Measurements from ENCODE around the gene BOD1L1. TPM values are rescaled to one million over a fixed set of nuclear protein-coding genes. Genes with fewer than 3 reads are reported as not detected.

BOD1L1 gene
- total RNA-seq, 1 donor: 38.0 TPM

DNA sequence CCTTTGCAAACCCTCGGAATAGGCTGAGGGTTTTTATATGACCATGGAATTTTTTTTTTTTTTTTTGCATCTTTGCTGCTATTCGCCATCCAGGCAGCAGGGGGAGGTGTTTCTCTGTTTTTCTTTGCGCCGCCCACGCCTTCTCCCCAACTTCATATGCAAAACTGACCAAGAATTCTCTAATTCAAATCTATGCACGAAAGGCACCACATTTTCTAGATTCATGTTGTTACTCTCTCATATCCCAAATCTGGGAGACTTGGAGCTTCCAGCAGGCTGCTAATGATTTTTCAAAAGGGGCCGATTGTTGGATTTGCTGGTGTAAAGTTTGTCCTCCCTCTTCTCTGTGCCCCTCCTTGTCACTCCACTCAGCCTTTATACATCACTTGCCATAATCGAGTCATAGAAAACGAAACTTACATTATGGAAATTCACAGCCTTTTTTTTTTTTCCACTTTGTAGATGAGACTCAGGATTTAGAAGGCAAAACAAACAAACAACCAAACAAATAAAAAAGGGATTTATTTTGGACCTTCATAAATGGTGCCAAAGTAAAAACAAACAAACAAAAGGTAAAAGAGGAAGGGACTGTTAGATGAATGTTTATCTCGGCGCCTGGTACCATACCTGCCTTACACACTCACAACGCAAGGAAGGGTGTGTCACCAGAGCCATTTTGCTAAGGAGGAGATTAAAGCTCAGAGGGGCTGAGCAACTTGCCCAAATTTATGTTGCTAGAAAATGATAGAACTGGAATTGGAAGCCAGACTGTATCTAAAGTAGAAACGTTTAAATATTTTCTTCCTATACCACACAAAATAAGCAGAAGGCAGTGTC is 29.3 kb upstream of the BOD1L1 start:
- DNase-seq (ENCODE audit: low read depth): peak; percentile 87
- peak overlapping the region; percentile 45 for H3K4me3 ChIP-seq (ENCODE audit: low read depth, low read length)
- TF ChIP-seq, protein P1, sequence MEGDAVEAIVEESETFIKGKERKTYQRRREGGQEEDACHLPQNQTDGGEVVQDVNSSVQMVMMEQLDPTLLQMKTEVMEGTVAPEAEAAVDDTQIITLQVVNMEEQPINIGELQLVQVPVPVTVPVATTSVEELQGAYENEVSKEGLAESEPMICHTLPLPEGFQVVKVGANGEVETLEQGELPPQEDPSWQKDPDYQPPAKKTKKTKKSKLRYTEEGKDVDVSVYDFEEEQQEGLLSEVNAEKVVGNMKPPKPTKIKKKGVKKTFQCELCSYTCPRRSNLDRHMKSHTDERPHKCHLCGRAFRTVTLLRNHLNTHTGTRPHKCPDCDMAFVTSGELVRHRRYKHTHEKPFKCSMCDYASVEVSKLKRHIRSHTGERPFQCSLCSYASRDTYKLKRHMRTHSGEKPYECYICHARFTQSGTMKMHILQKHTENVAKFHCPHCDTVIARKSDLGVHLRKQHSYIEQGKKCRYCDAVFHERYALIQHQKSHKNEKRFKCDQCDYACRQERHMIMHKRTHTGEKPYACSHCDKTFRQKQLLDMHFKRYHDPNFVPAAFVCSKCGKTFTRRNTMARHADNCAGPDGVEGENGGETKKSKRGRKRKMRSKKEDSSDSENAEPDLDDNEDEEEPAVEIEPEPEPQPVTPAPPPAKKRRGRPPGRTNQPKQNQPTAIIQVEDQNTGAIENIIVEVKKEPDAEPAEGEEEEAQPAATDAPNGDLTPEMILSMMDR (IDR thresholded peaks at IDR 0.05; ENCODE audit: insufficient read depth, low read length): peak; percentile 81

DNA sequence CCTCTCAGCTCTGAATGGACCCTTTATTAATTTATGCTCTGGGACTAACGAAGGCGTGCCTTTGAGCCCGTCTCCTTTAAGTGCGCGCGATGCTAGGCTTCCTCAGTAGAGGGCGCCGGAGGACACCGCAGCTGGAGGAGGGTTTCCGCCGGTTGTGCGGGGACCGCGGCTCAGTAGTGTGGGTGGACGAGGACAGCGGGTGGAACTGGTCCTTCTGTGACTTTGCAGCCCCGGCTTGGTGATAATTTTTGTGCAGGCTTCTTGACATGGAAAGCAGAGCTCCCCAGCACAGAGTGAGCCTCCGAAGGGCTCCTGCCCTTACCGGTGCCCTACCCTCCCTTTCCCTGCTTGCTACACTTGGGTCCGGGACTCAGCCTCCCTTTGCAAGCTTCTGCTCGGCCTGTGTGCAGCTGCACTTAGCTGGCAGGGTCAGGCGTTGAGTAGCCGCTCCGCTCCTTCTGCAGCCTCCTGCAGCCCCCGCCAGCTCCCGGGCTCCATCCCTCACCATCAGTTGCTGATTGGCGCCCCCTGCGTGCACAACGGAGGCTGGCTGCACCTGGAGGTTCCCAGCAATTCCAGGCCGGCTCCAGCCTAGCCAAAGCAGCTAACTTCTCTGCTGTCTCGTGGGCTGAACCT is 26.8 kb upstream of the BOD1L1 start:
- TF ChIP-seq, protein P1 (IDR thresholded peaks at IDR 0.05; ENCODE audit: insufficient read depth, low read length): peak; percentile 96
- peak; percentile 68 for DNase-seq (ENCODE audit: low read depth)
- H3K4me3 ChIP-seq (ENCODE audit: low read depth, low read length): peak overlapping the region; percentile 68

DNA sequence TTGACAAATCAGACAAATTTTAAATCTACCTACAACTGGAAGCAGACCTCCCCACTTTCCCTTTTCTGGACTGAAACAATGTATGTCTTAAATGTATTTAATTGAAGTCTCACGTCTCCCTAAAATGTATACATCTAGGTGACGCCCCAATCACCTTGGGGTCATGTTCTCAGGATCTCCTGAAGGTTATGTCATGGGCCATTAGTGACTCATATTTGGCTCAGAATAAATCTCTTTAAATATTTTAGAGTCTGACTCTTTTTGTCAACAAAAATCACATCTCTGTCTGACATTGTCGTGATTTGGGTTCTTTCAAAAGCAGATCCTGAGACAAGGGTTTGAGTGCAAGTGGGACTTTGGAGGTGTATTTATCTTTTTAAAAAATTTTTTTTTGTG is 26.2 kb upstream of the BOD1L1 start:
- no peak for DNase-seq (ENCODE audit: low read depth)
- no peak overlapping the region for H3K4me3 ChIP-seq (ENCODE audit: low read depth, low read length)
- TF ChIP-seq, protein P1 (IDR thresholded peaks at IDR 0.05; ENCODE audit: insufficient read depth, low read length): no peak

DNA sequence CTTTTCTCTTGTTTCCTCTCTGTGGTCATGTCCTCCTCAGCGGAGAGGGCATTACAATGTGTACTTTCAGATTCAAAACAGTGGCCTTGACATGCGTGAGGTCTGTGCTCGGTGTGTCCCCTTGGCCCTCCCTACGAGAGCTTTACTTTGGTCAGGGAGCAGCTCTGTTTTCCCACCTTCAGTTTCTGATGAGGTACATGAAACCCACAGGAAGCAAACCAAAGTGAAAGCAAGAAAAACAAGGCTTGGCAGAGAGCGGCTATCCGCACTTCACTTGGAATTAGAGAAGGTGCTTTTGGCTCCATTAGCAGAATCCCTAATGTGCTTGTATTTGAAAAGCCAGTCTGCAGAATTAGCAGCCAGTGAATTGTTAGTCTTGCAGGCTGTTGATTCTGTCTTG is 19.5 kb upstream of the BOD1L1 start:
- TF ChIP-seq, protein P1 (IDR thresholded peaks at IDR 0.05; ENCODE audit: insufficient read depth, low read length): no peak
- peak overlapping the region; percentile 6 for H3K4me3 ChIP-seq (ENCODE audit: low read depth, low read length)
- no peak for DNase-seq (ENCODE audit: low read depth)

DNA sequence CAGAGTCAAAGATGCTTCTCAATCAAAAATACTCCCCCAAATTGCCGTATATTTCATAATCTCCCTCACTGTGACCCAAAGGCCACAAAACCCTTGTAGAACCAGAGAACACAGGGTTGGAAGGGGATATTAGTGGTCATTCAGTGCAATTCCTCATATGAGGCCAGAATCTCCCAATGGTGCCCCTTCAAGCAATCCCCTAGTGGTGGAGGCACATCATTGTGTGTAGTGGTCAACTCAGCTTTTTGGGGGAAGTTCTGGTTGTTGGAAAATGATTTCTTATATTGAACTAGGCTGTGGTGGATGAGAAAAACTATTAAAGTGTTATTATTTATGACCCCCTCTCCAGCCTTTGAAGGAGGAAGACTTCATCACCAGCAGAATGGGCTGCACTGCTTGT is 17.6 kb upstream of the BOD1L1 start:
- TF ChIP-seq, protein P1 (IDR thresholded peaks at IDR 0.05; ENCODE audit: insufficient read depth, low read length): no peak
- H3K4me3 ChIP-seq (ENCODE audit: low read depth, low read length): no peak overlapping the region
- DNase-seq (ENCODE audit: low read depth): no peak

DNA sequence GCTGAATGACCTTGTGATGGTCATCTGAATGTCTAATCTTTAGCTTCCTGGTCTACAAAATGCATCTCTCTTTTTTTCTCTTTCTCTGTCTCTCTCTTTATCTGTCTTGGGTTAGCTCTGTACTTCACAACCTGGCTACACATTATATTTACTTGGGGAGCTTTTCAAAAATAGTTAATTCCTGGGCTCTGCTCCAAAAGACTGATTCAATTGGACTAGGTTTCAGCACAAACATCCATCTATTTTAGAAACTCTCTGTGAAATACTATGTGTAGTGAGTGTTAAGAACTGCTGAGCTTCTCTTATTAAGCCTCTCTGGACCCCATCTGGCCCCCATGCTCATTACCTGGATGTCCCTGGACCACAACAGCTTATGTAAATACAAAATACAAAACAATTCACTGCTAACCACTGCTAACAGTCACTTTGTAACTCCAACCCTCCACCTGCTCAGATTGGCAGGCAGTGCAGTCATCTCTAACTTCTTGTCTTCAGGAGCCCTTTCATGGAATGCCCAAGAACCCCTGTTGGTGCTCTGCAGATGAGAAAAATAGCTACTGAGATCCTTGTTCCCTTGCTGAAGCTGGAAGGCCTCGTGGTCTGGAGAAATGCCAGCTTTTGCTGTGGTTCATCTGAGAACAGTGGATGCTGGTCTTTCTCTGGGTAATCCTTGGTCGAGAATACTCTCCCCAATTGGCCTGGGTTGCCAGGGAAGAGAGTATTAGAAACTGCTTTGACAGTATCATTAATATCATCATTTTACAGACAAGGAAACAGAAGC is 14.8 kb upstream of the BOD1L1 start:
- TF ChIP-seq, protein P1 (IDR thresholded peaks at IDR 0.05; ENCODE audit: insufficient read depth, low read length): no peak
- DNase-seq (ENCODE audit: low read depth): peak; percentile 80
- no peak overlapping the region for H3K4me3 ChIP-seq (ENCODE audit: low read depth, low read length)
